Hepatocyte (in vitro differentiated cells): ENCODE data around the gene SFXN5.

ENCODE experiments used
- EZH2 ChIP-seq: fragments of 200-600 bp; sonication (generic); IDR thresholded peaks from 2 replicates; pipeline ENCODE4 v1.6.1; 2016; ENCODE audit warnings: antibody characterized with exemption, mild to moderate bottlenecking, borderline replicate concordance
- EZH2phosphoT487 ChIP-seq: fragments of 200-600 bp; sonication (generic); IDR thresholded peaks from one replicate; pipeline ENCODE4 v1.6.1; 2018; ENCODE audit warnings: antibody characterized with exemption, mild to moderate bottlenecking, low read depth, moderate library complexity; ENCODE audit not compliant: unreplicated experiment, severe bottlenecking
- TF ChIP-seq, protein P1 (sequence below): fragments of 200-600 bp; sonication (generic); IDR thresholded peaks from 2 replicates; pipeline ENCODE4 v1.5.1; 2016; ENCODE audit warnings: antibody characterized with exemption, mild to moderate bottlenecking; ENCODE audit not compliant: poor library complexity

- TF ChIP-seq, protein P1, sequence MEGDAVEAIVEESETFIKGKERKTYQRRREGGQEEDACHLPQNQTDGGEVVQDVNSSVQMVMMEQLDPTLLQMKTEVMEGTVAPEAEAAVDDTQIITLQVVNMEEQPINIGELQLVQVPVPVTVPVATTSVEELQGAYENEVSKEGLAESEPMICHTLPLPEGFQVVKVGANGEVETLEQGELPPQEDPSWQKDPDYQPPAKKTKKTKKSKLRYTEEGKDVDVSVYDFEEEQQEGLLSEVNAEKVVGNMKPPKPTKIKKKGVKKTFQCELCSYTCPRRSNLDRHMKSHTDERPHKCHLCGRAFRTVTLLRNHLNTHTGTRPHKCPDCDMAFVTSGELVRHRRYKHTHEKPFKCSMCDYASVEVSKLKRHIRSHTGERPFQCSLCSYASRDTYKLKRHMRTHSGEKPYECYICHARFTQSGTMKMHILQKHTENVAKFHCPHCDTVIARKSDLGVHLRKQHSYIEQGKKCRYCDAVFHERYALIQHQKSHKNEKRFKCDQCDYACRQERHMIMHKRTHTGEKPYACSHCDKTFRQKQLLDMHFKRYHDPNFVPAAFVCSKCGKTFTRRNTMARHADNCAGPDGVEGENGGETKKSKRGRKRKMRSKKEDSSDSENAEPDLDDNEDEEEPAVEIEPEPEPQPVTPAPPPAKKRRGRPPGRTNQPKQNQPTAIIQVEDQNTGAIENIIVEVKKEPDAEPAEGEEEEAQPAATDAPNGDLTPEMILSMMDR: no peak
- no peak for TF ChIP-seq EZH2
- TF ChIP-seq EZH2phosphoT487: no peak
Observed at GRCh38 chr2:73072416-73072815, 904 bp upstream of the SFXN5 start.
